HFF-Myc (cell line): ENCODE results near the gene RBM43.

Experiments used
- DNase-seq: peaks from one replicate; pipeline ENCODE4 v3.0.0-alpha.2; 2011; ENCODE audit warnings: low read depth; ENCODE audit errors: extremely low read depth
- H3K4me3 ChIP-seq: replicated peaks from 2 replicates; pipeline ENCODE4 v1.5.1; 2011; ENCODE audit warnings: low read depth, mild to moderate bottlenecking, control low read depth, low read length
- TF ChIP-seq, protein P1 (sequence below): IDR thresholded peaks from 2 replicates; pipeline ENCODE4 v1.5.1; 2012; ENCODE audit warnings: mild to moderate bottlenecking, low read depth, low read length, control low read depth; ENCODE audit errors: missing control alignments

Gene RBM43

DNA sequence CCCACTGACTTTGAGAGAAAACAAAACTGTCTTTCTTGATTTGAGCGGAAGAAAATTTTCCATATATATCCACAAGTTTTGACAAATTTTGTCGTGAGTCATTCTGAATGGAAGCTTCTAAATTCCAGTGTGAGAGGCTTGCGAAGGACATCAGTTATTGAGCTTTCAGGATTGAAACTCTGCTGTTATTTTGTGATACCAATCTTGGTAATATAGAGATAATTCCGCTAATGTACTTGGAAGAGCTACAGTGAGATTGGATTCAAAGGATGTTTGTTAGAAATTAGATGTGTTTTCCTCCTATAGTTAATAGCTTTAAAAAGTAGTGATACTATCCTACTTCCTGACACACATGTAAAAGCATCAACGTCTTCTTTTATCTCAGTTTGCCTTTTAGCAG, 61.4 kb downstream of the RBM43 start:
- no peak for DNase-seq
- no peak overlapping the region for H3K4me3 ChIP-seq
- TF ChIP-seq, protein P1, sequence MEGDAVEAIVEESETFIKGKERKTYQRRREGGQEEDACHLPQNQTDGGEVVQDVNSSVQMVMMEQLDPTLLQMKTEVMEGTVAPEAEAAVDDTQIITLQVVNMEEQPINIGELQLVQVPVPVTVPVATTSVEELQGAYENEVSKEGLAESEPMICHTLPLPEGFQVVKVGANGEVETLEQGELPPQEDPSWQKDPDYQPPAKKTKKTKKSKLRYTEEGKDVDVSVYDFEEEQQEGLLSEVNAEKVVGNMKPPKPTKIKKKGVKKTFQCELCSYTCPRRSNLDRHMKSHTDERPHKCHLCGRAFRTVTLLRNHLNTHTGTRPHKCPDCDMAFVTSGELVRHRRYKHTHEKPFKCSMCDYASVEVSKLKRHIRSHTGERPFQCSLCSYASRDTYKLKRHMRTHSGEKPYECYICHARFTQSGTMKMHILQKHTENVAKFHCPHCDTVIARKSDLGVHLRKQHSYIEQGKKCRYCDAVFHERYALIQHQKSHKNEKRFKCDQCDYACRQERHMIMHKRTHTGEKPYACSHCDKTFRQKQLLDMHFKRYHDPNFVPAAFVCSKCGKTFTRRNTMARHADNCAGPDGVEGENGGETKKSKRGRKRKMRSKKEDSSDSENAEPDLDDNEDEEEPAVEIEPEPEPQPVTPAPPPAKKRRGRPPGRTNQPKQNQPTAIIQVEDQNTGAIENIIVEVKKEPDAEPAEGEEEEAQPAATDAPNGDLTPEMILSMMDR, result no peak

DNA sequence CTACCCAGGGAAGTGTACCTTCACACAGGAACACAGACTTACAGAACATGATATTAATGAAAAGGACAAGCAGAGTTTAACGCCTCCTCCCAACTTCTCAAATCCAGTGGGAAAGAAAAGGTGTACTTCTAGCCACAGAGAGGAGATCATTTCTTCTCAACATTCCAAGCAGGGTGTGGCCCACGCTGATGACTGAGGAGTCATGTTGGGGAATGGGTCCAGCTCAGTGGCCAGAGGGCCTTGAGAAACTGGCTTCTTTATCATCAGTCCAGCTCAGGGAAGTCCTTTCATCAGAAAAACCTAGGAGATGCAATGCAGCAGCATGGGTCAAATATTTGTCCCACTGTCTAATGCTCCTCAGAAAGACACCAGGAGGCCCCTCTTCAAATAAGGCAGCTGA, 63.0 kb downstream of the RBM43 start:
- H3K4me3 ChIP-seq, result no peak overlapping the region
- TF ChIP-seq, protein P1, result no peak
- DNase-seq, result no peak
